Neural progenitor cell (in vitro differentiated cells): ENCODE measurements around the gene CTTN. TPM values are rescaled to one million over a fixed set of nuclear protein-coding genes. Genes with fewer than 3 reads are reported as not detected.

Experiments used
- DNase-seq: peaks from one replicate; pipeline ENCODE4 v3.0.0-alpha.2; 2016; ENCODE audit warnings: low spot score
- H2AFZ ChIP-seq: fragments of 200-600 bp; sonication (generic); replicated peaks from 2 replicates; pipeline ENCODE4 v1.6.1; 2016; ENCODE audit warnings: antibody characterized with exemption
- H3F3A ChIP-seq: fragments of 200-600 bp; sonication (generic); 2 replicates; pipeline ENCODE4 v1.6.1; 2016; ENCODE audit warnings: antibody characterized with exemption, low read depth
- H3K27ac ChIP-seq: fragments of 200-600 bp; sonication (generic); 2 replicates; pipeline ENCODE4 v1.5.1; 2016; ENCODE audit warnings: mild to moderate bottlenecking
- H3K27me3 ChIP-seq: fragments of 200-600 bp; sonication (generic); 2 replicates; pipeline ENCODE4 v1.6.1; 2016; ENCODE audit warnings: mild to moderate bottlenecking, moderate library complexity
- H3K36me3 ChIP-seq: fragments of 200-600 bp; sonication (generic); 2 replicates; pipeline ENCODE4 v1.5.1; 2016
- H3K4me1 ChIP-seq: fragments of 200-600 bp; sonication (generic); 2 replicates; pipeline ENCODE4 v1.6.1; 2016; ENCODE audit warnings: mixed run types
- H3K4me2 ChIP-seq: fragments of 200-600 bp; sonication (generic); 2 replicates; pipeline ENCODE4 v1.6.1; 2016
- H3K4me3 ChIP-seq: fragments of 200-600 bp; sonication (generic); 2 replicates; pipeline ENCODE4 v1.5.1; 2016
- H3K79me2 ChIP-seq: fragments of 200-600 bp; sonication (generic); 2 replicates; pipeline ENCODE4 v1.6.1; 2016; ENCODE audit warnings: low read depth
- H3K9ac ChIP-seq: fragments of 200-600 bp; sonication (generic); 2 replicates; pipeline ENCODE4 v1.6.1; 2016
- H3K9me3 ChIP-seq: fragments of 200-600 bp; sonication (generic); 2 replicates; pipeline ENCODE4 v1.5.1; 2016; ENCODE audit warnings: low read depth
- H4K20me1 ChIP-seq: fragments of 200-600 bp; sonication (generic); 2 replicates; pipeline ENCODE4 v1.6.1; 2016; ENCODE audit warnings: low read depth
- H3K27ac Mint-ChIP-seq: 3 replicates; pipeline ENCODE4 v1.8.0; 2021; ENCODE audit warnings: mixed read lengths
- H3K27me3 Mint-ChIP-seq: 2 replicates; pipeline ENCODE4 v1.8.0; 2022; ENCODE audit warnings: low read depth, mild to moderate bottlenecking, inconsistent platforms, moderate library complexity, mixed read lengths; ENCODE audit not compliant: insufficient read depth
- H3K36me3 Mint-ChIP-seq: 3 replicates; pipeline ENCODE4 v1.8.0; 2021; ENCODE audit warnings: mixed read lengths
- H3K4me1 Mint-ChIP-seq: 3 replicates; pipeline ENCODE4 v1.8.0; 2021; ENCODE audit warnings: mixed read lengths
- H3K4me3 Mint-ChIP-seq: 3 replicates; pipeline ENCODE4 v1.8.0; 2021; ENCODE audit warnings: mild to moderate bottlenecking, moderate library complexity, mixed read lengths
- H3K9me3 Mint-ChIP-seq: 3 replicates; pipeline ENCODE4 v1.8.0; 2020; ENCODE audit warnings: mixed read lengths
- CTCF ChIP-seq: fragments of 200-600 bp; sonication (generic); IDR thresholded peaks from 2 replicates; pipeline ENCODE4 v1.5.1; 2017; ENCODE audit warnings: antibody characterized with exemption, mild to moderate bottlenecking
- EZH2 ChIP-seq: fragments of 200-600 bp; sonication (generic); IDR thresholded peaks from 2 replicates; pipeline ENCODE4 v1.6.1; 2017; ENCODE audit warnings: antibody characterized with exemption, mild to moderate bottlenecking, moderate library complexity
- EZH2phosphoT487 ChIP-seq: fragments of 200-600 bp; sonication (generic); IDR thresholded peaks from 2 replicates; pipeline ENCODE4 v1.6.1; 2017; ENCODE audit warnings: antibody characterized with exemption
- total RNA-seq: library from RNA; depleted of rRNA; stranded (reverse); fragments of >200 nt; gene quantifications from 2 replicates; pipeline ENCODE4 v1.2.3, GENCODE V29; 2015; ENCODE audit warnings: low replicate concordance

Gene CTTN
- total RNA-seq, 1 donor from 2014 or later = 200 TPM

- H3K4me3 Mint-ChIP-seq = no peak overlapping the region
- no peaks in the 10 kb centered on the region for H4K20me1 ChIP-seq
- DNase-seq = no peak
- H3K9me3 Mint-ChIP-seq = no peaks in the 10 kb centered on the region
- H3K9ac ChIP-seq = no peak overlapping the region
- TF ChIP-seq EZH2 = no peak
- TF ChIP-seq EZH2phosphoT487 = no peak
- no peak for TF ChIP-seq CTCF
- H3K27me3 ChIP-seq = no peaks in the 10 kb centered on the region
- no peak overlapping the region for H3K4me2 ChIP-seq
- no peak overlapping the region for H2AFZ ChIP-seq
- H3K27ac Mint-ChIP-seq = no peak overlapping the region
- H3K4me1 Mint-ChIP-seq = peaks cover 4% of the 10 kb centered on the region
- peaks cover 32% of the 10 kb centered on the region for H3K36me3 Mint-ChIP-seq
- no peaks in the 10 kb centered on the region for H3K9me3 ChIP-seq
- no peaks in the 10 kb centered on the region for H3F3A ChIP-seq
- no peak overlapping the region for H3K4me3 ChIP-seq
- no peak overlapping the region for H3K27ac ChIP-seq
- H3K79me2 ChIP-seq = no peaks in the 10 kb centered on the region
- H3K36me3 ChIP-seq = no peaks in the 10 kb centered on the region
- H3K4me1 ChIP-seq = no peaks in the 10 kb centered on the region
- H3K27me3 Mint-ChIP-seq = peaks cover 2% of the 10 kb centered on the region
Observed at GRCh38 chr11:70416881-70417280, 18.6 kb downstream of the CTTN start.

- TF ChIP-seq EZH2 (no peak), EZH2phosphoT487 (no peak), CTCF (no peak)
- Histone ChIP-seq H2AFZ (no peak overlapping the region), H3K27me3 (no peaks in the 10 kb centered on the region), H3K9ac (no peak overlapping the region), H3K4me1 (no peaks in the 10 kb centered on the region), H3K4me3 (no peak overlapping the region), H3K36me3 (no peaks in the 10 kb centered on the region), H3K4me2 (no peak overlapping the region), H3K79me2 (no peaks in the 10 kb centered on the region), H3F3A (no peaks in the 10 kb centered on the region), H4K20me1 (no peaks in the 10 kb centered on the region), H3K9me3 (no peaks in the 10 kb centered on the region), H3K27ac (no peak overlapping the region)
- no peak for DNase-seq
- H3K27ac Mint-ChIP-seq = no peak overlapping the region
- H3K36me3 Mint-ChIP-seq = peaks cover 33% of the 10 kb centered on the region
- H3K27me3 Mint-ChIP-seq = peaks cover 4% of the 10 kb centered on the region
- H3K4me1 Mint-ChIP-seq = peaks cover 4% of the 10 kb centered on the region
- no peaks in the 10 kb centered on the region for H3K9me3 Mint-ChIP-seq
- H3K4me3 Mint-ChIP-seq = no peak overlapping the region
Observed at GRCh38 chr11:70418130-70418529, 19.8 kb downstream of the CTTN start.

GRCh38 chr11:70419307-70420007 is 21.1 kb downstream of the CTTN start:
- Histone ChIP-seq H3K4me2 (no peak overlapping the region), H3K27ac (no peak overlapping the region), H3K27me3 (no peaks in the 10 kb centered on the region), H3F3A (no peaks in the 10 kb centered on the region), H3K4me1 (no peaks in the 10 kb centered on the region), H4K20me1 (peaks cover under 1% of the 10 kb centered on the region), H3K36me3 (no peaks in the 10 kb centered on the region), H3K79me2 (no peaks in the 10 kb centered on the region), H2AFZ (no peak overlapping the region), H3K9ac (no peak overlapping the region), H3K4me3 (no peak overlapping the region), H3K9me3 (no peaks in the 10 kb centered on the region)
- H3K4me3 Mint-ChIP-seq = no peak overlapping the region
- peaks cover 4% of the 10 kb centered on the region for H3K4me1 Mint-ChIP-seq
- no peak overlapping the region for H3K27ac Mint-ChIP-seq
- H3K36me3 Mint-ChIP-seq = peaks cover 31% of the 10 kb centered on the region
- H3K27me3 Mint-ChIP-seq = peaks cover 4% of the 10 kb centered on the region
- no peak for DNase-seq
- TF ChIP-seq EZH2phosphoT487 = no peak
- no peak for TF ChIP-seq EZH2
- no peak for TF ChIP-seq CTCF
- H3K9me3 Mint-ChIP-seq = no peaks in the 10 kb centered on the region
